ENCODE measurements around the gene GGA1.

GGA1 gene

DNA sequence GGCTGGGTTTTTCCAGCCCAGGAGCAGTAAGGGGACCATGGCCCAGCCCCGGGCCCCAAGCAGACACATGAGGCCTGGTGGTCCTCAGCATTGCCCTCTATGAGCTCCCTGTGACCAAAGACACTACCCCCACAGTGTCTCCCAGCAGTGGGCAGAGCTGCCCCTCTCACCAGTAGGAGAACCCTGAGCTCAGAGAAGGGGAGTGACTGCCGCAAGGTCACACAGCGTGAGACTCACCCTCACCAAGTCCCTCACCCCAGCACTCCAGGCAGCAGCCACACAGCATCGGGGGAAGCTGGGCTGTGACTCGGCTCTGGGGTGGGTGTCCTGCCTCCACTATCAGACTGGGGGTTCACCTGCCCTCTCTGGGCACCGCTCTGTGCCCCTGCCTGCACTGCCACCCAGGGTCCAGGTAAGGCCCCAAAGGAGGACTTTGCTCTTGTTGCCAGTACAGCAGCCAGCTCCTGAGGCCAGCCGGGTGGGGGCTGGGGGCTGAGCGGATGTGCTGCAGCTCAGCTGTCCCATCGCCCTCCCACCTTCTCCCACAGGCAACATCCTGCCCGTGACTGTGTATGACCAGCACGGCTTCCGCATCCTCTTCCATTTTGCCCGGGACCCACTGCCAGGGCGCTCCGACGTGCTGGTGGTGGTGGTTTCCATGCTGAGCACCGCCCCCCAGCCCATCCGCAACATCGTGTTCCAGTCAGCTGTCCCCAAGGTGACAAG is 23.0 kb downstream of the GGA1 start:
- peak in 1 of 2 donors; percentile 29 for DNase-seq

DNA sequence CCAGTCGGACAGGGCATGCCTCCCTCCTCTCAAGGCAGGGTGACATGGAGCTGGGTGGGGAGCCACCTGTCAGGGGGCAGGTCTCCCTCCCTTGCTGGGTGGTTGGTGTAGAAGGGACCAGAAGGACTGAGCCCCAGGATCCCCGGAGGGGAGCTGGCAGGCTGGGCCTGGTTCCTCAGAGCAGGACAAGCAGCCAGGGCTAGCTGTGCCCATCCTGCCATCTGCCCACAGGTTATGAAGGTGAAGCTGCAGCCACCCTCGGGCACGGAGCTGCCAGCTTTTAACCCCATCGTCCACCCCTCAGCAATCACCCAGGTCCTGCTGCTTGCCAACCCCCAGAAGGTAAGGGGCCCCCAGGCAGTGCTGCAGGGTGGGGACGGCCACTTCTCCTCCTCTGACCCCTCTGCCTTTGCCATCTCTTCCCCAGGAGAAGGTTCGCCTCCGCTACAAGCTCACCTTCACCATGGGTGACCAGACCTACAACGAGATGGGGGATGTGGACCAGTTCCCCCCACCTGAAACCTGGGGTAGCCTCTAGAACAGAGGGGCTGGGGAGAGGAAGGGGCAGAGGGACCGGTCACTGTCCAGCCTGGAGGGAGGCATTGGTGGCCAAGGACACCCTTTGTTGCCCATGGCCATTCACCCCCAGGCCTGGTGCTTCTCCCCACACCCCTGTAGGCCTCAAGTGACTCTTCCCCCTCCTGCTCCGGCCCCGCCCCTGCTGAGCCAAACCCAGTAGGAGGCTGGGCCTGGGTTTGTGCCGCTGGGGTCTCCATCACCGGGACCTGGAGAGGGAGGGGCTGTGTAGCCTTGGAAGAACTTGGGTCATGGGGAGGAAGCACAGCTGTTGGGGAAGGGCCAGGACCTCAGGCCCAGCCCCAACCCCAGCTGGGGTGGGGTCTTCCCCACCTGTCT is 23.8 kb downstream of the GGA1 start:
- no peak for DNase-seq

DNA sequence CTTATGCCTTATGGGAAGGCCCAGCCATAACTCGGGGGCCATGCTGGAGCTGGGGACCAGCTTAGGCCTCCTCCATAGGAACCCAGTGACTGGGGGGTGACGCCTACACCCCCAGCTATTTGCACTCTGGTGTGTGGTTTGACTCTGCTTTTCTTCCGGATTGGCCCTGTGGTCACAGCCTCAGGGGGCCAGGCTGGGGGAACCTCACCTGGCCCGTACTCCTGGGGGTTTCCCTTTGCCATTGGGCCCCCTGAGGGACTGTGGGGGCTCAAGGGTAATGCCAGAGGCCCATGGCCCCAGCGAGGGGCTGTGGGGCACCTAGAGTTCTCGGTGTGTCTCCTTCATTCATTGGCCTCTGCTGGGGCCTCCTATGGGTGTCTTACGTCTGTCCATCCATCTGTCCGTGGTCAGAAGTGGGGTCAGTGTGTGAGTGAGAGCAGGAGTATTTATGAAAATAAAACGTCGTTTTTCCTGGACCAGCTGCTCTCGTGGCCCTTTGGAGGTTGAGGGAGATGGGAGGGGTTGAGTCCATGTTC is 24.5 kb downstream of the GGA1 start:
- DNase-seq, result peak; percentile 17 to 39

DNA sequence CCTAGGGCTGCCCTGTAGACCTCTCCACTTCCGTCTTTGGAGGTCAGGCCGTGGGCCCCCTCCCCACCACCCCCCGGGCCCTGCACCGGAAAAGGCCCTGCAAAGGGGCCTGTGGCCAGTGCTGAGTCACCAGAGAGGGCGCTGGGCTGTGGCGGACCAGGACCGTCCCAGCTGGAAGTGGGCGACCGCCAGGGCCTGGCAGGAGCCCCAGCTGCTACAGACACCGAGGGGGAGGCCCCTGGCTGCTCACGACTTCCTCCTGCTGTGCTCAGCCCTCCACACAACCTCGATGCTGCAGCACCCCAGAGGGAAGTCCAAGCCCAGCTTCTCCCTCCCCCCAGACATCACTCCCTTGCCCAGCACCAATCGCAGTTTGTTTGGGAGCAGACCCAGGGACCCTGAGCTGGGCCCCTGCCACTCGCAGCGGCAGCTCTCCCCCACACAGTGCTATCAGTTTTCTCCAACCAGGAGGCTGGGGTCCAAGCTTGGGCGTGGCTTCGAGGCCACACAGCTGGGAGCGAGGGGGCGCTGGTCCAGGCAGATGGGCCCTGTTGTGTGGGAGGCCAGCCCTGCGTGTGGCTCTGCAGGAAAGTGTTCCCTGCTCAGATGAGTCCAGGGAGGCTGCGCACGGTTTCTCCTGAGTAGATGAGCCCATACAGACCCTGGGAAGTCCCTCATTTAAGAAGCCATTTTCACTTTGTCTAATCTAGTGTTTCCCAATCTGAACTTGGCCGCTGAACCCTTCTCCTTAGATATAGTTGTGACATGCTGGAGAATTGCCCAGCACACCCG is 25.2 kb downstream of the GGA1 start:
- peak; percentile 91 to 97 for DNase-seq

DNA sequence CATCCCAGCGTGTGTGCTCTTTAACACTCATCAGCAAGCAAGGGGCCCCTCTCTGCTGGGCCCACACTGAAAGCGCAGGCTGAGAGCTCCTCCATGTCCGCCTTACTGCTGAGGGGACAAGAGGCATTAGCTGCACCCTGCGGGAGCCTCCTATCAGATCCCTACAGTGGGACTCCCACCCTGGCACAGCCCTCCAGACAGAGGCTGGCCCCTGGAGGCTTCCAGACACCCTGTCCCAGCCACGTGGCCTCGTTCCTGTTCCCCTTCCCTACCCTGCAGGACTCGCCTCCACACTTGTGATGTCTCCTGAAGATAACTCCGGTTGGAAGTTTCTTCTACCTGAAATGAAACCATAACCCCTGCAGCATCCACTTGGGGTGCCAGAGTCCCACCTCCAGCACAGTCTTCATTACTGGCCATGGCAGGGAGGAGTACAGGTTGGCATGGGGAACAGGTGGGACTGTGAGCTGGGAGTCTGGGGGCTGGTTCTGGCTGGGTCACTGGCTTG is 25.8 kb downstream of the GGA1 start:
- peak in 1 of 2 donors; percentile 55 for DNase-seq

DNA sequence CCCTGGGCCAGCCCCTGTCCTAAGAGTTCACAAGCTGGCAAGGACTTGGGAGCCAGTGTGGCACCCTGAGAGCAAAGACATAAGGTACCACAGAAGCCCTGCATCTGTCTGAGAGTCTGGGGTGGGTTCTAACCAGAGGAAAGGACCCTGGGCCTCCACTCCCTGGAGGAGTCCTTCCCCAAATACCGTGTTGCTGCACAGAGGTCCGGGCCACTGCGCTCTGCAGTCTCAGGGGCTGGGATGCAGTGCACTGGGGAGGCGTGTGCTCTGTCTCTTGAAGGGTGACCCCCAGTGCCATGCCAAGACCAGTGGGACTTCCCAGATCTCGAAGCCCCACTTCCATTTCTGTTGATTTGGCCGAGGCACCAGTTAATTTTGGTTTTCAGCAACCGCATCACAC is 26.5 kb downstream of the GGA1 start:
- DNase-seq, result no peak

DNA sequence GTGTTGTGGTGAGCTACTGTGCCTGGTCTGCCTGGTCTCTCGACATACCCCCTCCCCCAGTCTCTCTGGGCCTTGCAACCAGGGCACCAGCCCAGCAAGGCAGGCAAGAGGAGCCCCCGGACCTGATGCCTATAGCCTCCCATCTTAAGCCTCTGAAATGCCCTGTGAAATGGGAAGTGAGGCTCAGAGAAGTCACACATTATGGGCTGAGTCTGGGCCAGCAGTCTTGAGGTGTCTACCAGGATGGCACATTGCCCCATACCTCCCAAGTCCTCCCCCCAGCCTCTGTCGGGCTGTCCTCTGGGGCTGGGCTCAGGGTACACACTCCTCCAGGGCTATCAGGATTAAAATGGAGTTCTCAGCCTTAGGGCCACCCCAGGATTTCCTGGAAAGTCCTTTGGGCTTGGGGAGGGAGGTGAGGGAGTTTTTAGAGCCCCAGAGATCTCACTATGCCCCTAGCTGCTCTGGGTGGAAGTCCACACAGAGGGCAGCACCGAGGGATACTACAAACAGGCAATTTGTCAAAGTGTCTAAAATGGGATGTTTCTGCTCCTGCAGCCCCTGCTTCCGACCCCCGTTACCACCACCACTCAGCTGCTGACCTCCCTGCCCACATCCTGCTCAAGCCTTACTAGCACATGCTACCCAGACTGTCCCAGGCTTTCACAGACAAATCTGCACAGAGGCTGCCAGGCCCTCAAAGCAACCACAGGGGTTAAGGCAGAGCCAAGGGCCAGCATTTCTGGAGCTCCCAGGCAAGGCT is 27.7 kb downstream of the GGA1 start:
- DNase-seq, result peak; percentile 42 to 78

DNA sequence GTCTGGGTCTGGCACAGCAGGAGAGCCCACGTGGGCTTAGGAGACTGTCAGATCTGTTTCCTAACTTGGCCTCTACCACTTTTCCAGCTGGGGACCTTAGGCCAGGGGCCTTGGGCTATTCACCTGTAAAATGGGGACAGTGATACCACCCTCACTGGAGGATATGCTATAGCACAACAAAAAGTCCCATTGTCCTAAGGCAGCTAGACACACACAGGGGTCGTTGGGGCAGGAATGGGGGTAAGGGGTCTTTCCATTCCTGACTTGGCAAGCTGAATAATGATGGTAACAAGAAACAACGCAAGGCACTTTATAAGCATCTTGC is 28.3 kb downstream of the GGA1 start:
- no peak for DNase-seq

DNA sequence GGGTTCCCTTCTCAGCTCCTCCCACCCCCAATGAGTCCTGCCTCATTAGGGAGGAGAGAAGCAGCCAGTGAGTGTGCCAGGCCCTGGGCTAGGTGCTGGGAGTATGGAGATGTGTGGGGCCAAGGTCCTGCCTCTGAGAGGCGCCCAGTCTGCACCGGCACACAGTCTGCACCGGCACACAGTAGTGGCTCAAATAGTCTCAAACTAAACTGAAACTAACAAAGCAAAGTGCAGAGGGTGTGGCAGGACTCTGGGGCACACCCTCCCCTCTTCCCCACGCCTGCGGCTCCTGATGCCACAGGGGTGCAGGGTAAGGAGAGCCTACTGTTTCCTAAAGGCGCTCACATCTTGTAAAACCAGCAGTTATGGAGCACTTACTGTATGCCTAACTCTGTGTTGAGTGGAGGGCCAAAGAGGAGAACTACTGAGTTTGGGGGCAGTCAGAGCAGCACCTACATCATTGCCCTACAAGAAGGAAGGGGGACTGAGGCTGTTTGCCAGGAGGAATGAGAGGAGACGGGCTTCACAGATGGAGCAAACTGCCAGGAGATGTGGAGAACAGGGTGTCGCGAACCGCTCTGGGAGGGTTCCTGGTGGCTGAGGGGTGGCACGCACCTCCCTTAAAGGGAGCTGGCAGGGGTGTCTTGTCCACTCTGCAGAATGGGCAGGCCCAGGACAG is 29.9 kb downstream of the GGA1 start:
- DNase-seq, result peak in 1 of 2 donors; percentile 14

DNA sequence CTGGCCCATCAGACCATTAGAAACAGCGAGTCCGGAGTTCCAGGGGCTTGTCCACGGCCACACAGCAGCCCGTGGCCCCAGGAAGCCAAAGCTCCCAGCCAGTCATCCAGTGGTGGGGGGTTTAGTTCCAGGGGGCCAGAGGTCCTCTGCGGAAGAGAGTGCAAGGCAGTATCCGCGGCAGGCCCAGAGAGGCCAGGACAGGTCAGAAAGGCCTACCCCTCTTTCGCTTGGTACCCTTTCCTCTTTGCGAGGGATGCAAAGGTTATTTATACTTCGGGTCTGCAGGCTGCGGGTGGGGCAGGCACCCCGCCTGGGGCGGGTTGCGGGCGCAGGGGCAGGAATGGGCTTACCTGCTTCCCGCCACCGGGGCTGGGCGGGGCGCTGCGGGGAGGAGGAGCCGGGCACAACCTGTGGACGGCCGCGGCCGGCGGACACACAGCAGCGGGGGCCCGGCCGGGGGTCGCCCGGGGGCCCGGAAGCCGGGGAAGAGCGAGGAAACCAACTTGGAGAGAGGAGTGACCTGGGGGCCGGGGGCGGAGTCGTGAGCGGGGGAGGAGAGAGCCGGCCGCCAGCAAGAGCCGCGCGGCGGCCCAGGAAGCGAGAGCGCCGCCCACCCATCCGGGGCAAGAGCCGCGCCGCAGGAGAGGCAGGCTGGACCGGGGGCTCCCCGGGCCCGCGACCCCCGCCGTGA is 30.6 kb downstream of the GGA1 start, which contains the start of gene SH3BP1:
Gene SH3BP1, plus strand, starts transcription at position 600 of the 691 bp plus-strand sequence. CDS start 119 bp downstream, outside the sequence.
- peak; percentile 24 to 68 for DNase-seq

DNA sequence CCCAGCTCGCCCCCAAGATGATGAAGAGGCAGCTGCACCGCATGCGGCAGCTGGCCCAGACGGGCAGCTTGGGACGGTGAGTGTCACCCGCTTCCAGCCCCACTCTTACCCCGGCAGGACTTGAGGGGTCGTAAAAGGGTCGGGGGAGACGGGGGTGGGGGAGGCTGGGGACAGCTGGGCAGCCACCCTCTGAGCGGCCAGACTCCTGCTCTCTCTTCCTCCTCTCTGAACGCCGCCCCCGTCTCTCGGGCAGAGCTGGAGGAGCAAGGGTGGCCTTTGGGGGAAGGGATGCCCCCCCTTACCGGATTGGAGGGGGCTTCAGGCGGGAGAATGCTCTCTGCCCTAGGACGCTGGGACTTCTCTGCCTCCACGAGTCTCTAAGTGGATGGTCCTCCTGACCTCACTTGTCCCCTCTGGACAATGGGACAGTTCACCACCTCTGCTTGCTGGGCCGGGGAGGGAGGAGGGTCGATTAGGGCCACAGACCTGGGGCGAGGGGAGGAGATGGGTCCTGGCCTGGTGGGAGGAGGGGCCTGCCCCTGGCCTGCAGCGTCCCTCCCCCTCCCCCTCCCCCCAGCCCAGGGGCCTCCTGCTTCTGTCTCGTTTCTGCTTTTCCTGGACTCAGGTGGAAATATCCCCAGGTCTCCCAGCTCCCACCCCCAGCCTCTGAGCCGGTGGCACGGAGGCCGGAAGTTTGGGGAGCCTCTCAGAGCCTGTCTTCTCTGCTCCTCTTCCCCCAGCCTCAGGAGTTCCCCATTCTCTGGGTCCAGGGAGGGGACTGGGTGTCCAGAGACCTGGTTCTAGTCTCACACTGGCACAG is 31.3 kb downstream of the GGA1 start:
- peak; percentile 47 to 65 for DNase-seq

DNA sequence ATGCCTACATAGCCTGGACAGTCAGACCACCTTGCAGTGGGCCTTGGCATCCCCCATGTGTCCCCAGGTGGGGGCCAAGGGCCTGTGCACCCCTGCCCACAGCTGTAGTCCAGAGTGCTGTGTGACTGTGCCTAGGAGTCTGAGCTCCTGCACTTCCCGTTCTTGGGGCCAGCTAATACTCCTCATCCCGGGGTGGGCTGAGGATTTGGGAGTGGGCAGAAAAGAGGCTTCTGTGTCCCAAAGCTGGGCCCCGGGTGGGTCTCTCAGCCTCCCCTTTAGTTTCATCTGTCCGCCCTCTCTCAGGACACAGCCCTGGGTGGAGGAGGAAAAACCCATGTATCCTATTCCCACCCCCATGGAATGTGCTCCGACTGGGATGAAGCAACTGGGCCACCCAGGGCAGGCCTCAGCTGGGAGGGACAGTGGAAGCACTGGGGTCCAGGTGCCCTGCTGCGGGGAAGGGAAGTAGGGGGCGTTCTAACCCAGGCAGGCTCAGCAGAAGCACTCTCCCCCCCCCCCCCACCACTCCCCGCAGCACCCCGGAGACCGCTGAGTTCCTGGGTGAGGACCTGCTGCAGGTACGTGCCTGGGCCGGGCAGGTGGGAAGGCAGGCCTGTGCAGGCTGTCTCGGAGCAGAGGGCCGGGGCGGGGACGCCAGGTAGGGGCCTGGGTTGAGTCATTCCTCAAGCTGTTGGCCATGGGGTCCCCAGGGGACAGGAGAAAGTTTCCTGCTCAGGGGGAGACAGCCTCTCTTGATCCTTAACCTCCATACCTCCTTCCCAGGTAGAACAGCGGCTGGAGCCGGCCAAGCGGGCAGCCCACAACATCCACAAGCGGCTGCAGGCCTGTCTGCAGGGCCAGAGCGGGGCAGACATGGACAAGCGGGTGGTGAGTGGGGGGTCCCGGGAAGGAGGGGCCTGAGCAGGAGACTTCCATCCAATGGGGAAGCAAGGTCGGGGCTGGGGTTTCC is 32.2 kb downstream of the GGA1 start:
- no peak for DNase-seq

DNA sequence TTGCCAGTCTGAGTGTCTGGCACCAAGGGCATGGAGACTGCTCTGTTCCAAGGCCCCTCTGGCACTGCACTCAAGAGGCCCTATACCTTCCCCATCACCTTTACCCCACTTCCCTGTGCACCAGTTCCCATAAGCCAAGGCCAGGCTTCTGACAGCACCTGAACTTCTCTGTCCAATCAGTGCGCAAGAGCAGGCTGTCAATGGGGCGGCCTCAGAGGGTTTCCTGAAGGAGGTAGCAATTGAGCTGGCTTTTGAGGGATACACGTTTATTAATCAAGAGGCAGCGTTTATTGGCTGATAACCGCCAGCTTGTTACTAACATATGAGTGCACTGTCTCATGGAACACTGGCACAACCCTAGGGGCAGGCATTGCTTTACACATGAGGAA is 32.9 kb downstream of the GGA1 start:
- DNase-seq, result no peak

DNA sequence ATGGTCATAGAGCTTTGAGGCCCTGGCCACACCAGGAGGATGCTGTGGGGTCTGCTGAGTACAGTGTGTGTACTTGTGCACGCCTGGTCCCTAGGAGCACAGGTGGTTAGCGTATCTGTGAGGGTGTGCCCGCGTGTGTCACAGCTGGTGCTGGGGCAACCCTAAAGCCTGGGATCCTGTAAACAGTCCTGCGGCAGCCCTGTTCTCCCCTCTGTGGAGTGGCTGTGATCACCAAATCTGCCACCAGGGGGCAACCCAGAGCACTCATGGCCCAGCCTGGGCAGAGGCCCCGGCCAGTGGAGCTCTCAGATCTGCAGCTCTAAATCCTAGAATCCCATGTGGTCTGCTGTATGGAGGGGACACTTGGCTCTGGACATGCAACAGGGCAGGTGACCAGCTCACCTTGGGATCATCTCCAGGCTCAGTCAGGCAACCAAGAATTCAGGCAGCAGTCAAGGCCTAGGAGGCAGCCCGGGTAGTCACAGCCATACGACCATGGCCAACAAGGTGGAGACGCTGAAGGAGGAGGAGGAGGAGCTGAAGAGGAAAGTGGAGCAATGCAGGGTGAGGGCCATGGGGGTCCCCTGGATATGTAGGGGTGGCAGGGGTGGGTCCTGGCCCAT is 34.7 kb downstream of the GGA1 start:
- DNase-seq, result peak; percentile 83 to 88

DNA sequence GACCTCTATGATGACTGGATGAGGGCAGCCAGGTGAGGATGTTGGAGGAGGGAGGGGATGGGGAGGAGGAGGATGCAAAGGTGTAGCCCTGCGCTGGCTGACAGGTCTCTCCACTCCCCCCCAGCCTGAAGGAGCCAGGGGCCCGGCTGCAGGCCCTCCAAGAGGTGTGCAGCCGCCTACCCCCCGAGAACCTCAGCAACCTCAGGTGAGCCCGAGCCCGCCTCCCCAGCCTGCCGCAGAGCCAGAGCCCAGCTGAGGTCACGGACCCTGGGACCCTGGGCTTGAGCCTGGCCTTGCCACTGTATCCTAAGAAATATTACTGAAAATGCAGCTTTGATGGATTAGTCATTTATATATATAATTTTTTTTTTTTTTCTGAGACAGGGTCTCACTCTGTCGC is 38.7 kb downstream of the GGA1 start:
- no peak for DNase-seq

DNA sequence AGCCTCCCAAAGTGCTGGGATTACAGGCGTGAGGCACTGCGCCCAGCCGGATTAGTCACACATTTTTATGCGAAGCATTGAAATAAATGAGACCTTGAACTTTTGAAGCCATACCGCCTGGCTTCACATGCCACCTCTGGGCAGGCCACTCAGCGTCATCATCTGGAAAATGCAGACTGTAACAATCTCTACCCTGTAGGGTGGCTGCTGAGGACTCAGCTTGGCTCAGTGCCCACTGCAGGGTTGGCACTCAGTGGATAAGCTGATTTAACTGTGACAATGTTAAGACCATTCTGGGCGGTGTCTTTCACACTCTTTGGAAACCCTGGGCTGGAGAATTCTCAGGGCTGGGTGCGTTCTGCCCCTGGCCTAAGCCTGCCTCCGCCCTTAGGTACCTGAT is 39.3 kb downstream of the GGA1 start:
- no peak for DNase-seq

DNA sequence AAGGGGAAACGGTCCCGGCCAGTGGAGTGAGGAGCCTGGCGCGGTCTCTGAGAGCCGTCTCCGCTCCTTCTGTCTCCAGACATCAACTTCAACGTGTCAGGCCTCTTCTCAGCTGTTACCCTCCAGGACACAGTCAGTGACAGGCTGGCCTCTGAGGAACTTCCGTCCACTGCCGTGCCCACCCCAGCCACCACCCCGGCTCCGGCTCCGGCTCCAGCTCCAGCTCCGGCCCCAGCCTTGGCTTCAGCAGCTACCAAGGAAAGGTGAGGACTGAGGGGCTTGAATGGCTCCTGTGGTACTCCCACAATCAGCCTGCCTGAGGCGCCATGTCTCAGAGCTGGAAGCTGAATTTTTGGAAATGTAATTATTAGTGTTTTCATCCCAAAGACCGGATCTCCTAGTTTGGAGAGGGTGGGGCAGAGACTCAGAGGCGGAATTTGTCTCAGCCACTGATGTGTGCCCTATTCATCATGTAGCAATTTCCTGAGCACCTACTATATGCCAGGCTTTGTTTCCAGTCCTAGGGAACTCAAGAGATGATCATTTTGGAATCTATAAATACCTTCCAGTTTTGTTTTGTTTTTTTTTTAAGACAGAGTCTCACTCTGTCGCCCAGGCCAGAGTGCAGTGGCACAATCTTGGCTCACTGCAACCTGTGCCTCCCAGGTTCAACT is 42.0 kb downstream of the GGA1 start:
- no peak for DNase-seq
